Gastroesophageal sphincter (tissue), 3 donors: ENCODE measurements around the gene TBCD.

Experiments
- EP300 ChIP-seq: sonication (generic); formaldehyde crosslinking; IDR thresholded peaks from one replicate; pipeline ENCODE4 v1.6.1; 2017; ENCODE audit warnings: antibody characterized with exemption, mild to moderate bottlenecking
- POLR2A ChIP-seq, 2 donors: fragments of 450-650 bp; IDR thresholded peaks; one replicate each; pipeline ENCODE4 v1.6.1; 2017; ENCODE audit warnings: antibody characterized with exemption in 2 of 2, mild to moderate bottlenecking in 2 of 2, moderate library complexity in 1 of 2
- POLR2AphosphoS5 ChIP-seq: sonication (generic); formaldehyde crosslinking; IDR thresholded peaks from one replicate; pipeline ENCODE4 v1.6.1; 2017; ENCODE audit warnings: antibody characterized with exemption
- TF ChIP-seq, protein P1 (sequence below), 4 experiments: fragments of 200-600 bp in 2 of 4; fragments of 450-650 bp in 2 of 4; sonication (generic) in 1 of 4; IDR thresholded peaks; one replicate each; pipeline ENCODE4 v1.5.1; 2017 to 2019; ENCODE audit warnings: antibody characterized with exemption in 4 of 4, mild to moderate bottlenecking in 2 of 4, moderate library complexity in 2 of 4

DNA sequence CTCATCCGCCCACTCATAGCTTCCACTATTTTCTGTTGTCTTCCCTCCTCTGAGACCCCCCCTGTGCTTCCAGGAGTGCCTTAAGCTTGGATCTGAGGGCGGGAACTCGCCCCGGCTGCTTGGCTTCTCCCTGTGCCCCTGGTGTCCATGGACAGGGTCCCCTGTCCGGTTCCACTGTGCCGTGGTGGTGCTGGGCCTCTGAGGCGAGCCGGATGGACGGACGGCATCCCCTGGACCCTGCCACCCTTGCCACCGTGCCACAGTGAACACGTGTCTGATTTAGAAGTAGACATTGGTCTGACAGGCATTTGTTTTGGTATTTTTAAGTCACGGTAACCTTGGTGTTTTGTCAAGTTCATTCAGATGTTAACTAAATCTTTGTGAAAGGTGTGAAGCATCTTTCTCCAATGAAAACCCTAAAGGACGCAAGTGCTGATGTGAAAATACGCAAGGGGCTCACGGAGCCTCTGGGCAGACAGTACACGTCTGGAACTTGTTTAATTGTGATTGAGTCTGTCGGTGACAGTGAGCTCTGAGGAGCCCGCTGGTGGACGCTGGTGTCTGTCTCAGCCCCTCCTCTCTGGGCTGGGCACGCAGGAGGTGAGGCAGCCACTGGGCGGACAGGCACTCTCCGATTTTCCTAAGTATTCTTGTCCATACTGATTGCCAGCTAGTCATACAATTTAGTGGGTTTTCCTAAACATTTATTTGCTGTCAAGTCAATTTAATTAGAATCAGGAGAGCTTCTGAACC, 61.6 kb downstream of the TBCD start:
- TF ChIP-seq, protein P1, sequence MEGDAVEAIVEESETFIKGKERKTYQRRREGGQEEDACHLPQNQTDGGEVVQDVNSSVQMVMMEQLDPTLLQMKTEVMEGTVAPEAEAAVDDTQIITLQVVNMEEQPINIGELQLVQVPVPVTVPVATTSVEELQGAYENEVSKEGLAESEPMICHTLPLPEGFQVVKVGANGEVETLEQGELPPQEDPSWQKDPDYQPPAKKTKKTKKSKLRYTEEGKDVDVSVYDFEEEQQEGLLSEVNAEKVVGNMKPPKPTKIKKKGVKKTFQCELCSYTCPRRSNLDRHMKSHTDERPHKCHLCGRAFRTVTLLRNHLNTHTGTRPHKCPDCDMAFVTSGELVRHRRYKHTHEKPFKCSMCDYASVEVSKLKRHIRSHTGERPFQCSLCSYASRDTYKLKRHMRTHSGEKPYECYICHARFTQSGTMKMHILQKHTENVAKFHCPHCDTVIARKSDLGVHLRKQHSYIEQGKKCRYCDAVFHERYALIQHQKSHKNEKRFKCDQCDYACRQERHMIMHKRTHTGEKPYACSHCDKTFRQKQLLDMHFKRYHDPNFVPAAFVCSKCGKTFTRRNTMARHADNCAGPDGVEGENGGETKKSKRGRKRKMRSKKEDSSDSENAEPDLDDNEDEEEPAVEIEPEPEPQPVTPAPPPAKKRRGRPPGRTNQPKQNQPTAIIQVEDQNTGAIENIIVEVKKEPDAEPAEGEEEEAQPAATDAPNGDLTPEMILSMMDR (IDR thresholded peaks at IDR 0.05) = no peak
- TF ChIP-seq POLR2AphosphoS5 = no peak
- TF ChIP-seq POLR2A (IDR thresholded peaks at IDR 0.05) = no peak
- TF ChIP-seq EP300 = no peak
